Sigmoid colon (tissue), 7 donors: ENCODE data around the gene EFCAB7. TPM values are rescaled to one million over a fixed set of nuclear protein-coding genes. Genes with fewer than 3 reads are reported as not detected.

Experiments
- DNase-seq: peaks from one replicate; pipeline ENCODE4 v3.0.0-alpha.2; 2019
- H3K27ac ChIP-seq, 4 donors: fragments of 200-600 bp; sonication (generic); one replicate each; pipeline ENCODE4 v1.5.1; 2016 to 2019; ENCODE audit warnings: mild to moderate bottlenecking in 1 of 4
- H3K27me3 ChIP-seq, 3 donors: fragments of 200-600 bp; sonication (generic); one replicate each; pipeline ENCODE4 v1.5.1; 2019; ENCODE audit warnings: mild to moderate bottlenecking in 1 of 3
- H3K36me3 ChIP-seq, 4 donors: fragments of 200-600 bp; sonication (generic); one replicate each; pipeline ENCODE4 v1.5.1; 2016 to 2019
- H3K4me1 ChIP-seq, 4 donors: fragments of 200-600 bp; sonication (generic); one replicate each; pipeline ENCODE4 v1.5.1; 2017 to 2019
- H3K4me3 ChIP-seq, 4 donors: fragments of 200-600 bp; sonication (generic); one replicate each; pipeline ENCODE4 v1.5.1; 2017 to 2019; ENCODE audit warnings: mild to moderate bottlenecking in 2 of 4, moderate library complexity in 1 of 4
- H3K9me3 ChIP-seq, 4 donors: fragments of 200-600 bp in 3 of 4; sonication (generic) in 3 of 4; one replicate each; pipeline versions ENCODE4 v1.5.1 to v1.6.1; 2013 to 2019
- EP300 ChIP-seq, 4 donors: sonication (generic); formaldehyde crosslinking; IDR thresholded peaks; one replicate each; pipeline ENCODE4 v1.6.1; 2017; ENCODE audit warnings: antibody characterized with exemption in 4 of 4
- POLR2A ChIP-seq, 2 donors: fragments of 450-650 bp; IDR thresholded peaks; one replicate each; pipeline ENCODE4 v1.6.1; 2016; ENCODE audit warnings: antibody characterized with exemption in 2 of 2, mild to moderate bottlenecking in 2 of 2, moderate library complexity in 2 of 2
- POLR2AphosphoS5 ChIP-seq, 4 donors: sonication (generic); formaldehyde crosslinking; IDR thresholded peaks; one replicate each; pipeline ENCODE4 v1.6.1; 2017; ENCODE audit warnings: antibody characterized with exemption in 4 of 4
- WGBS, 2 donors: extraction: QIAGEN DNeasy Blood & Tissue Kit; methylation state at CpG; one replicate each; pipeline ENCODE4 v1.1.7; 2013; 5-methylcytosine and 5-hydroxymethylcytosine counted together
- intact Hi-C: fragments of 100-400 bp; cut with DNase I; formaldehyde crosslinking; loops from one replicate; pipeline ENCODE4 v1.15.1; 2023
- polyA plus RNA-seq, 3 donors: library from polyadenylated mRNA; stranded (reverse); fragments of 200-250 nt; gene quantifications; one replicate each; pipeline ENCODE4 v1.2.3, GENCODE V29; 2013
- total RNA-seq, 4 donors: library from RNA; depleted of rRNA; stranded (reverse); fragments of >200 nt; gene quantifications; one replicate each; pipeline ENCODE4 v1.1.0, GENCODE V29; 2016
- TF ChIP-seq, protein P1 (sequence below), 4 experiments: fragments of 450-650 bp in 3 of 4; fragments of 200-600 bp in 1 of 4; IDR thresholded peaks; one replicate each; pipeline ENCODE4 v1.5.1; 2016 to 2019; ENCODE audit warnings: antibody characterized with exemption in 4 of 4, mild to moderate bottlenecking in 3 of 4, moderate library complexity in 2 of 4
- donor health status: healthy with polysubstance abuse.
- donor health status: Bipolar disorder and iron deficiency.
- donor health status: healthy.

Gene EFCAB7
- total and polyA plus RNA-seq, 7 donors: 1.8 to 12.8 (median 6.9) TPM

GRCh38 chr1:63557365-63557987 lies 34.2 kb downstream of the EFCAB7 start:
- no peak for DNase-seq
- WGBS, 2 donors: 68 to 78% methylated on average over 6 of the region's 6 CpGs

DNA sequence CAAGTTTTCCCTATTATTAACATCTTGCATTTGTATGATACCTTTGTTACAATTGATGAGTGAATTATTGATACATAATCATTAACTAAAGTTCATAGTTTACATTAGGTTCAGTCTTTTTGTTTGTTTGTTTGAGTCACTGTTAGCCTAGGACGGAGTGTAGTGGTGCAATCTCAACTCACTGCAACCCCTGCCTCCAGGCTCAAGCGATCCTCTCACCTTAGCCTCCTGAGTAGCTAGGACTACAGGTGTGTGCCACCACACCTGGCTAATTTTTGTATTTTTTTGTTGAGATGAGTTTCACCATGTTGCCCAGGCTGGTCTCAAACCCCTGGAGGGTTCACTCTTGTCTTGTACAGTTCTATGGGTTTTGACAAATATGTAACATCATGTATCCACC lies 36.0 kb downstream of the EFCAB7 start:
- no peaks in the 10 kb centered on the region for H3K27me3 ChIP-seq

More at GRCh38 chr1:63557365-63557987, 34.2 kb downstream of the EFCAB7 start:
- no peak overlapping the region for H3K4me3 ChIP-seq
- H3K4me1 ChIP-seq: no peaks in the 10 kb centered on the region
- H3K27ac ChIP-seq: no peak overlapping the region
- H3K9me3 ChIP-seq: no peaks in the 10 kb centered on the region
- H3K27me3 ChIP-seq: no peaks in the 10 kb centered on the region
- TF ChIP-seq POLR2A (IDR thresholded peaks at IDR 0.05) (no peak), POLR2AphosphoS5 (IDR thresholded peaks at IDR 0.05) (no peak), EP300 (IDR thresholded peaks at IDR 0.05) (no peak)
- TF ChIP-seq, protein P1, sequence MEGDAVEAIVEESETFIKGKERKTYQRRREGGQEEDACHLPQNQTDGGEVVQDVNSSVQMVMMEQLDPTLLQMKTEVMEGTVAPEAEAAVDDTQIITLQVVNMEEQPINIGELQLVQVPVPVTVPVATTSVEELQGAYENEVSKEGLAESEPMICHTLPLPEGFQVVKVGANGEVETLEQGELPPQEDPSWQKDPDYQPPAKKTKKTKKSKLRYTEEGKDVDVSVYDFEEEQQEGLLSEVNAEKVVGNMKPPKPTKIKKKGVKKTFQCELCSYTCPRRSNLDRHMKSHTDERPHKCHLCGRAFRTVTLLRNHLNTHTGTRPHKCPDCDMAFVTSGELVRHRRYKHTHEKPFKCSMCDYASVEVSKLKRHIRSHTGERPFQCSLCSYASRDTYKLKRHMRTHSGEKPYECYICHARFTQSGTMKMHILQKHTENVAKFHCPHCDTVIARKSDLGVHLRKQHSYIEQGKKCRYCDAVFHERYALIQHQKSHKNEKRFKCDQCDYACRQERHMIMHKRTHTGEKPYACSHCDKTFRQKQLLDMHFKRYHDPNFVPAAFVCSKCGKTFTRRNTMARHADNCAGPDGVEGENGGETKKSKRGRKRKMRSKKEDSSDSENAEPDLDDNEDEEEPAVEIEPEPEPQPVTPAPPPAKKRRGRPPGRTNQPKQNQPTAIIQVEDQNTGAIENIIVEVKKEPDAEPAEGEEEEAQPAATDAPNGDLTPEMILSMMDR (IDR thresholded peaks at IDR 0.05): no peak
- intact Hi-C loops: no loop called here
- peaks cover 0 to 13% (median 0%) of the 10 kb centered on the region in 4 donors for H3K36me3 ChIP-seq

GRCh38 chr1:63563745-63564144 lies 40.4 kb downstream of the EFCAB7 start:
- intact Hi-C loops: no loop called here
- Histone ChIP-seq H3K27me3 (no peaks in the 10 kb centered on the region), H3K27ac (no peak overlapping the region), H3K9me3 (no peaks in the 10 kb centered on the region), H3K4me3 (no peak overlapping the region), H3K36me3 (peaks cover 0 to 10% (median 0%) of the 10 kb centered on the region in 4 donors), H3K4me1 (no peaks in the 10 kb centered on the region)
- no peak for DNase-seq
- TF ChIP-seq POLR2AphosphoS5 (IDR thresholded peaks at IDR 0.05) (no peak), EP300 (IDR thresholded peaks at IDR 0.05) (no peak), POLR2A (IDR thresholded peaks at IDR 0.05) (no peak)
- TF ChIP-seq, protein P1 (IDR thresholded peaks at IDR 0.05): no peak

More for the DNA sequence above, 36.0 kb downstream of the EFCAB7 start:
- Histone ChIP-seq H3K36me3 (peaks cover 0 to 10% (median 0%) of the 10 kb centered on the region in 4 donors), H3K27ac (no peak overlapping the region), H3K4me1 (no peaks in the 10 kb centered on the region), H3K9me3 (no peaks in the 10 kb centered on the region), H3K4me3 (no peak overlapping the region)
- intact Hi-C loops: no loop called here
- no peak for DNase-seq
- TF ChIP-seq EP300 (IDR thresholded peaks at IDR 0.05) (no peak), POLR2AphosphoS5 (IDR thresholded peaks at IDR 0.05) (no peak), POLR2A (IDR thresholded peaks at IDR 0.05) (no peak)
- TF ChIP-seq, protein P1 (IDR thresholded peaks at IDR 0.05): no peak
- WGBS, 2 donors: 89 to 97% methylated on average over 2 of the region's 2 CpGs

GRCh38 chr1:63569068-63569467 lies 45.7 kb downstream of the EFCAB7 start:
- H3K9me3 ChIP-seq: no peaks in the 10 kb centered on the region
- no peak for TF ChIP-seq EP300 (IDR thresholded peaks at IDR 0.05)
- TF ChIP-seq, protein P1 (IDR thresholded peaks at IDR 0.05): no peak
- no peak for TF ChIP-seq POLR2A (IDR thresholded peaks at IDR 0.05)
- TF ChIP-seq POLR2AphosphoS5 (IDR thresholded peaks at IDR 0.05): no peak
- no peak overlapping the region for H3K27ac ChIP-seq
- DNase-seq: no peak
- no peaks in the 10 kb centered on the region for H3K4me1 ChIP-seq
- intact Hi-C loops: no loop called here
- no peak overlapping the region for H3K4me3 ChIP-seq
- peaks cover 0 to 7% (median 0%) of the 10 kb centered on the region in 4 donors for H3K36me3 ChIP-seq
- H3K27me3 ChIP-seq: no peaks in the 10 kb centered on the region
- 88 to 90% methylated on average over 4 of the region's 4 CpGs for WGBS, 2 donors
